Caco-2 (cell line): ENCODE data around the gene MARF1. TPM values are rescaled to one million over a fixed set of nuclear protein-coding genes. Genes with fewer than 3 reads are reported as not detected.

Experiments
- BruUV-seq: library from RNA; stranded (reverse); fragments of 400-500 nt; replicated peaks from 2 replicates; lab custom pipeline; 2021; lab: Mats Ljungman, UMichigan
- CTCF ChIA-PET: fragments of 300-600 bp; sonication (Branson Sonifier 250); formaldehyde crosslinking; loops from one replicate; lab custom pipeline; 2022; ENCODE audit warnings: antibody characterized with exemption; lab: Charles Lee
- POLR2A ChIA-PET: fragments of 300-600 bp; sonication (Branson Sonifier 250); formaldehyde crosslinking; loops from one replicate; lab custom pipeline; 2022; ENCODE audit warnings: antibody characterized with exemption; lab: Charles Lee
- DNase-seq, 2 experiments: peaks; one replicate each; pipeline versions ENCODE4 v3.0.0 to v3.0.0-alpha.2; 2020 to 2022
- H3K27me3 ChIP-seq: replicated peaks from 2 replicates; pipeline ENCODE4 v1.6.0; 2011; ENCODE audit warnings: low read length; ENCODE audit not compliant: control insufficient read depth, insufficient read depth
- H3K36me3 ChIP-seq: 2 replicates; pipeline ENCODE4 v1.5.1; 2011; ENCODE audit warnings: low read length; ENCODE audit not compliant: control insufficient read depth, insufficient read depth
- H3K4me1 ChIP-seq: fragments of 250-450 bp; sonication (Bioruptor Pico); 2 replicates; pipeline ENCODE4 v1.5.1; 2020; ENCODE audit warnings: mild to moderate bottlenecking
- H3K4me3 ChIP-seq: 2 replicates; pipeline ENCODE4 v1.5.1; 2011; ENCODE audit warnings: low read depth, mild to moderate bottlenecking, control low read depth, low read length
- H3K9me3 ChIP-seq: fragments of 250-450 bp; sonication (Bioruptor Pico); 2 replicates; pipeline ENCODE4 v1.5.1; 2020; ENCODE audit warnings: mild to moderate bottlenecking, moderate library complexity
- H3K27ac Mint-ChIP-seq: one replicate; pipeline ENCODE4 v1.8.0; 2022; ENCODE audit warnings: mixed read lengths; ENCODE audit not compliant: unreplicated experiment
- H3K27me3 Mint-ChIP-seq: one replicate; pipeline ENCODE4 v1.8.0; 2022; ENCODE audit warnings: mixed read lengths; ENCODE audit not compliant: insufficient read depth, unreplicated experiment
- H3K36me3 Mint-ChIP-seq: one replicate; pipeline ENCODE4 v1.8.0; 2022; ENCODE audit warnings: mild to moderate bottlenecking, mixed read lengths; ENCODE audit not compliant: insufficient read depth, unreplicated experiment
- H3K4me1 Mint-ChIP-seq: one replicate; pipeline ENCODE4 v1.8.0; 2022; ENCODE audit warnings: low read depth, mixed read lengths; ENCODE audit not compliant: unreplicated experiment
- H3K4me3 Mint-ChIP-seq: one replicate; pipeline ENCODE4 v1.8.0; 2022; ENCODE audit warnings: mild to moderate bottlenecking, moderate library complexity, mixed read lengths; ENCODE audit not compliant: unreplicated experiment
- H3K9me3 Mint-ChIP-seq: one replicate; pipeline ENCODE4 v1.8.0; 2022; ENCODE audit warnings: mixed read lengths; ENCODE audit not compliant: unreplicated experiment
- CTCF ChIP-seq, 2 experiments: fragments of 200-600 bp in 1 of 2; IDR thresholded peaks; 1 replicate in 1 of 2; 2 replicates in 1 of 2; pipeline versions ENCODE4 v1.5.1 to v1.8.0; 2011 to 2022; ENCODE audit warnings: antibody characterized with exemption in 1 of 2, control low read depth in 1 of 2, inconsistent platforms in 1 of 2, low read depth in 1 of 2, low read length in 1 of 2, mild to moderate bottlenecking in 1 of 2, moderate library complexity in 1 of 2; ENCODE audit not compliant: insufficient read depth in 1 of 2, severe bottlenecking in 1 of 2, unreplicated experiment in 1 of 2
- intact Hi-C: fragments of 100-400 bp; cut with micrococcal nuclease; formaldehyde crosslinking; loops from one replicate; pipeline ENCODE4 v1.10.0; 2022; ENCODE audit not compliant: unreplicated experiment
- total RNA-seq: library from RNA; stranded (reverse); gene quantifications from 2 replicates; pipeline ENCODE4 v1.2.3, GENCODE V29; 2022

The MARF1 gene
- total RNA-seq, 1 experiment from 2014 or later, result 22.3 TPM

GRCh38 chr16:15567823-15568222 is 75.1 kb downstream of the MARF1 start:
- Mint-ChIP-seq H3K36me3 (no peaks in the 10 kb centered on the region), H3K4me1 (no peaks in the 10 kb centered on the region), H3K9me3 (no peaks in the 10 kb centered on the region), H3K27me3 (no peaks in the 10 kb centered on the region), H3K4me3 (no peak overlapping the region), H3K27ac (no peak overlapping the region)
- Histone ChIP-seq H3K27me3 (no peaks in the 10 kb centered on the region), H3K9me3 (no peaks in the 10 kb centered on the region), H3K4me1 (no peaks in the 10 kb centered on the region), H3K36me3 (no peaks in the 10 kb centered on the region), H3K4me3 (no peak overlapping the region)
- no TSS peak for BruUV-seq
- CTCF ChIA-PET, result no interaction called here
- POLR2A ChIA-PET, result interaction anchor here (0.6 kb wide), 1 partner anchor 12 kb away, joined by 3 read pairs; no protein-coding TSS in a partner anchor
- intact Hi-C loops, result no loop called here
- no peak for TF ChIP-seq CTCF (IDR thresholded peaks at IDR 0.05; ENCODE audit: insufficient read depth in 1 of 2, low read depth in 1 of 2, low read length in 1 of 2, severe bottlenecking in 1 of 2, unreplicated experiment in 1 of 2)
- no peak for DNase-seq

GRCh38 chr16:15566095-15566494 is 76.9 kb downstream of the MARF1 start:
- CTCF ChIA-PET, result no interaction called here
- Histone ChIP-seq H3K36me3 (no peaks in the 10 kb centered on the region), H3K4me1 (no peaks in the 10 kb centered on the region), H3K9me3 (no peaks in the 10 kb centered on the region), H3K4me3 (no peak overlapping the region), H3K27me3 (no peaks in the 10 kb centered on the region)
- no TSS peak for BruUV-seq
- TF ChIP-seq CTCF (IDR thresholded peaks at IDR 0.05; ENCODE audit: insufficient read depth in 1 of 2, low read depth in 1 of 2, low read length in 1 of 2, severe bottlenecking in 1 of 2, unreplicated experiment in 1 of 2), result no peak
- Mint-ChIP-seq H3K36me3 (no peaks in the 10 kb centered on the region), H3K9me3 (no peaks in the 10 kb centered on the region), H3K4me1 (no peaks in the 10 kb centered on the region), H3K4me3 (no peak overlapping the region), H3K27ac (no peak overlapping the region), H3K27me3 (no peaks in the 10 kb centered on the region)
- no peak for DNase-seq
- POLR2A ChIA-PET, result no interaction called here
- intact Hi-C loops, result no loop called here

- Histone ChIP-seq H3K4me3 (no peak overlapping the region), H3K27me3 (no peaks in the 10 kb centered on the region), H3K9me3 (no peaks in the 10 kb centered on the region), H3K36me3 (no peaks in the 10 kb centered on the region), H3K4me1 (no peaks in the 10 kb centered on the region)
- H3K27me3 Mint-ChIP-seq, result no peaks in the 10 kb centered on the region
- CTCF ChIA-PET, result no interaction called here
- POLR2A ChIA-PET, result no interaction called here
- H3K4me1 Mint-ChIP-seq, result no peaks in the 10 kb centered on the region
- H3K4me3 Mint-ChIP-seq, result no peak overlapping the region
- no peak for DNase-seq
- intact Hi-C loops, result no loop called here
- H3K27ac Mint-ChIP-seq, result no peak overlapping the region
- H3K9me3 Mint-ChIP-seq, result no peaks in the 10 kb centered on the region
- H3K36me3 Mint-ChIP-seq, result no peaks in the 10 kb centered on the region
- BruUV-seq, result no TSS peak
- no peak for TF ChIP-seq CTCF (IDR thresholded peaks at IDR 0.05; ENCODE audit: insufficient read depth in 1 of 2, low read depth in 1 of 2, low read length in 1 of 2, severe bottlenecking in 1 of 2, unreplicated experiment in 1 of 2)
These were observed 78.2 kb downstream of the MARF1 start for GRCh38 chr16:15564604-15565339.
